Smooth muscle cell of the coronary artery (primary cell): ENCODE measurements around the gene MED13L. TPM values are rescaled to one million over a fixed set of nuclear protein-coding genes. Genes with fewer than 3 reads are reported as not detected.

Experiments
- total RNA-seq: library from RNA; depleted of rRNA; stranded (reverse); fragments of >200 nt; gene quantifications from 2 replicates; pipeline ENCODE4 v1.2.3, GENCODE V29; 2014; ENCODE audit warnings: low replicate concordance

The MED13L gene
- 39.4 and 117 TPM in 2 replicates for total RNA-seq

GRCh38 chr12:116277467-116278278 is at the start of gene MED13L:
Gene MED13L (minus strand): TSS chr12:116277693. CDS start chr12:116277131, 562 bp downstream.

